ENCODE measurements around the gene HELLS. TPM values are rescaled to one million over a fixed set of nuclear protein-coding genes. Genes with fewer than 3 reads are reported as not detected.

The HELLS gene
- total and polyA plus RNA-seq, 2 of the 8 experiments (the other 6 are each of a cell fraction or from before 2014, with no cell fraction given), result 147 to 371 TPM

DNA sequence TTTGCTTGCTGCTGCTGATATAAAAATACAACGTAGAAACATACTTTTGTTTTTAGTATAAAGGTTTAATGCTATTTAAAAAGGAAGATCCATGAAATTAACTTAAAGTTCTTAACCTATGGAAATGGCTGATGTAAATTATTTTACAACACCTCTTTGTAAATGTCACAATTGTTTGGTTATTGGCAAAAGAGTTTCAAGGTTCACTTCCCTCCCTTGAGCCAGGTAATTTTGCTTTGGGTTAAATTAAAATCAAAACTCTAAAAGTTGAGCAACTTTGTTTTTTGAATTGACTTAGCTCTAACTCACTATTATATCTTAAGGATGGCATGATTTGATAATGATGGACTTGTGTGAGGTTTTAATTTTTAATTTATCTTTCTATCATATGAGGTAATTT, 98.8 kb downstream of the HELLS start:
- no peak overlapping the region for H3K9ac ChIP-seq (replicated peaks in 1 of 4; ENCODE audit: extremely low read depth in 1 of 4, low read depth in 3 of 4, low read length in 3 of 4)
- H4K5ac ChIP-seq (ENCODE audit: insufficient read length, low read depth, low read length), result no peak overlapping the region
- H4K20me1 ChIP-seq (replicated peaks in 1 of 2; ENCODE audit: control insufficient read depth in 1 of 2, insufficient read depth in 2 of 2, low read length in 2 of 2), result no peaks in the 10 kb centered on the region
- no peak overlapping the region for H3K56ac ChIP-seq (replicated peaks; ENCODE audit: insufficient read length, low read depth, low read length)
- H3K9me3 ChIP-seq (ENCODE audit: insufficient read depth in 2 of 2, low read depth in 1 of 2, low read length in 1 of 2), result no peaks in the 10 kb centered on the region
- no peak overlapping the region for H3K23ac ChIP-seq (ENCODE audit: insufficient read length)
- H3K4me2 ChIP-seq (ENCODE audit: insufficient read depth in 1 of 2, low read depth in 2 of 2, low read length in 2 of 2), result no peak overlapping the region
- H3K27ac ChIP-seq (ENCODE audit: low read depth, low read length), result no peak overlapping the region
- no peak overlapping the region for H2BK12ac ChIP-seq (ENCODE audit: low read depth, low read length)
- POLR2A ChIA-PET (ENCODE audit: partially characterized antibody), result no interaction called here
- H3K79me1 ChIP-seq (ENCODE audit: low read depth, low read length), result no peaks in the 10 kb centered on the region
- no peaks in the 10 kb centered on the region for H3K4me1 ChIP-seq (replicated peaks in 1 of 4; ENCODE audit: control insufficient read depth in 3 of 4, insufficient read depth in 4 of 4, low read length in 3 of 4)
- DNase-seq (ENCODE audit: low read depth in 1 of 2, low spot score in 2 of 2), result no peak
- CTCF ChIA-PET (ENCODE audit: partially characterized antibody), result no interaction called here
- H3K27me3 ChIP-seq (replicated peaks in 1 of 4; ENCODE audit: control insufficient read depth in 3 of 4, extremely low read depth in 1 of 4, insufficient read depth in 3 of 4, low read length in 3 of 4), result no peaks in the 10 kb centered on the region
- no peak overlapping the region for H4K8ac ChIP-seq (ENCODE audit: extremely low read depth, insufficient read depth, low read length)
- no peak overlapping the region for H3K4me3 ChIP-seq (ENCODE audit: extremely low read depth in 1 of 4, insufficient read depth in 2 of 4, low read depth in 3 of 4, low read length in 4 of 4)
- no peak overlapping the region for H4K91ac ChIP-seq (replicated peaks; ENCODE audit: insufficient read length, low read length)
- WGBS, 2 experiments (ENCODE audit: extremely low coverage in 1 of 2, insufficient coverage in 1 of 2, insufficient read length in 1 of 2, insufficient replicate concordance in 2 of 2, low coverage in 1 of 2, low lambda C conversion rate in 2 of 2, missing lambda C conversion rate in 1 of 2), result 90% methylated on average over 1 of the region's 1 CpG; no CpG with 5 or more reads in 1 of the 2 experiments
- H2BK5ac ChIP-seq (ENCODE audit: low read depth, low read length), result no peak overlapping the region
- H2BK20ac ChIP-seq (ENCODE audit: low read length), result no peak overlapping the region
- H3K36me3 ChIP-seq (ENCODE audit: control insufficient read depth in 2 of 4, insufficient read depth in 4 of 4, low read length in 3 of 4), result no peaks in the 10 kb centered on the region
- no peak overlapping the region for H3K4ac ChIP-seq (replicated peaks; ENCODE audit: insufficient read length, low read depth, low read length)
- no peak overlapping the region for H2AK5ac ChIP-seq (ENCODE audit: low read depth, low read length)
- no peak for FAIRE-seq
- H3K18ac ChIP-seq (ENCODE audit: extremely low read depth, low read length), result no peak overlapping the region
- H2BK120ac ChIP-seq (replicated peaks; ENCODE audit: low read depth, low read length), result no peak overlapping the region
- no peak overlapping the region for H2AFZ ChIP-seq (ENCODE audit: low read length)
- H3K23me2 ChIP-seq (ENCODE audit: low read depth, low read length), result no peaks in the 10 kb centered on the region
- no peaks in the 10 kb centered on the region for H3K79me2 ChIP-seq (ENCODE audit: control insufficient read depth in 1 of 2, insufficient read depth in 2 of 2, low read length in 2 of 2)
- no peak overlapping the region for H2BK15ac ChIP-seq (ENCODE audit: low read length)
- no peak overlapping the region for H3K14ac ChIP-seq (ENCODE audit: insufficient read length)
- TF ChIP-seq SP2 (IDR thresholded peaks at IDR 0.05; ENCODE audit: low read length), result no peak
- no peak for TF ChIP-seq TAF7 (optimal IDR thresholded peaks at IDR 0.05; ENCODE audit: borderline replicate concordance, low read depth, low read length)
- no peak for TF ChIP-seq TEAD4 (IDR thresholded peaks at IDR 0.05; ENCODE audit: low read depth, low read length)
- TF ChIP-seq CTBP2 (IDR thresholded peaks at IDR 0.05; ENCODE audit: borderline replicate concordance, insufficient read depth, insufficient read length, low read length), result no peak
- TF ChIP-seq HDAC6 (IDR thresholded peaks at IDR 0.05; ENCODE audit: low read depth, low read length), result no peak
- TF ChIP-seq RFX5 (IDR thresholded peaks at IDR 0.05; ENCODE audit: borderline replicate concordance, low read depth, low read length), result no peak
- TF ChIP-seq RXRA (IDR thresholded peaks at IDR 0.05; ENCODE audit: insufficient read depth, low read depth, low read length), result no peak
- no peak for TF ChIP-seq POU5F1 (IDR thresholded peaks at IDR 0.05; ENCODE audit: low read depth, low read length)
- no peak for TF ChIP-seq TAF1 (IDR thresholded peaks at IDR 0.05; ENCODE audit: low read depth, low read length)
- TF ChIP-seq, protein P1, sequence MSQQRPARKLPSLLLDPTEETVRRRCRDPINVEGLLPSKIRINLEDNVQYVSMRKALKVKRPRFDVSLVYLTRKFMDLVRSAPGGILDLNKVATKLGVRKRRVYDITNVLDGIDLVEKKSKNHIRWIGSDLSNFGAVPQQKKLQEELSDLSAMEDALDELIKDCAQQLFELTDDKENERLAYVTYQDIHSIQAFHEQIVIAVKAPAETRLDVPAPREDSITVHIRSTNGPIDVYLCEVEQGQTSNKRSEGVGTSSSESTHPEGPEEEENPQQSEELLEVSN (IDR thresholded peaks at IDR 0.05), result no peak

Data from H1 (cell line).